Measurements from ENCODE around the gene SDCCAG8. TPM values are rescaled to one million over a fixed set of nuclear protein-coding genes. Genes with fewer than 3 reads are reported as not detected.
A peak's percentile ranks its signal among the peaks of the same experiment; 100 is the strongest.

Gene SDCCAG8
- total and polyA plus RNA-seq, 11 donors, result 7.8 to 36.6 (median 21.6) TPM

- WGBS, 4 donors, result 93 to 99% (median 97%) methylated on average over 4 to 9 of the region's 9 CpGs
- intact Hi-C loops (cut with DNase I), result loop anchor here in 1 of 10 donors (10.0 kb wide), 1 partner anchor 270 kb away; no protein-coding TSS in a partner anchor
- H3K4me1 ChIP-seq, result peaks cover 0 to 23% (median 7%) of the 10 kb centered on the region in 12 donors
- no peak for DNase-seq
- no peaks in the 10 kb centered on the region for H3K9me3 ChIP-seq
- ATAC-seq, result peak in 1 of 4 donors; percentile 21
- no peak overlapping the region for H3K27ac ChIP-seq
- no peaks in the 10 kb centered on the region for H3K27me3 ChIP-seq
- no peaks in the 10 kb centered on the region for H3K36me3 ChIP-seq
- no peak overlapping the region for H3K4me3 ChIP-seq
- no peak for TF ChIP-seq POLR2A (IDR thresholded peaks at IDR 0.05)
- TF ChIP-seq CTCF (IDR thresholded peaks at IDR 0.05), result no peak
Observed at GRCh38 chr1:243474906-243475305, 219.1 kb downstream of the SDCCAG8 start.

- no peak overlapping the region for H3K4me3 ChIP-seq
- H3K9me3 ChIP-seq, result no peaks in the 10 kb centered on the region
- DNase-seq (no peak), ATAC-seq (no peak)
- H3K27ac ChIP-seq, result no peak overlapping the region
- no peaks in the 10 kb centered on the region for H3K27me3 ChIP-seq
- H3K36me3 ChIP-seq, result no peaks in the 10 kb centered on the region
- TF ChIP-seq POLR2A (IDR thresholded peaks at IDR 0.05) (no peak), CTCF (IDR thresholded peaks at IDR 0.05) (peak in 2 of 12 donors; percentile 9 to 18)
- WGBS, 4 donors, result 87 to 91% (median 89%) methylated on average over 7 of the region's 7 CpGs
- intact Hi-C loops (cut with DNase I), result loop anchor here in 1 of 10 donors (10.0 kb wide), 1 partner anchor 269 kb away; no protein-coding TSS in a partner anchor
- H3K4me1 ChIP-seq, result peaks cover 0 to 23% (median 7%) of the 10 kb centered on the region in 12 donors
Observed at GRCh38 chr1:243475966-243476365, 220.1 kb downstream of the SDCCAG8 start.

- no peak for TF ChIP-seq POLR2A (IDR thresholded peaks at IDR 0.05)
- TF ChIP-seq CTCF (IDR thresholded peaks at IDR 0.05), result no peak
- no peak for ATAC-seq
- intact Hi-C loops (cut with DNase I), result loop anchor here in 1 of 10 donors (10.0 kb wide), 1 partner anchor 267 kb away; no protein-coding TSS in a partner anchor
- no peaks in the 10 kb centered on the region for H3K9me3 ChIP-seq
- no peak overlapping the region for H3K4me3 ChIP-seq
- no peak overlapping the region for H3K27ac ChIP-seq
- no peaks in the 10 kb centered on the region for H3K27me3 ChIP-seq
- 93 to 95% (median 94%) methylated on average over 7 of the region's 7 CpGs for WGBS, 4 donors
- H3K4me1 ChIP-seq, result peaks cover 0 to 25% (median 12%) of the 10 kb centered on the region in 12 donors
- H3K36me3 ChIP-seq, result no peaks in the 10 kb centered on the region
- no peak for DNase-seq
Observed at GRCh38 chr1:243477731-243478290, 222.0 kb downstream of the SDCCAG8 start.

GRCh38 chr1:243481101-243481500, 225.3 kb downstream of the SDCCAG8 start:
- ATAC-seq (no peak), DNase-seq (no peak)
- Histone ChIP-seq H3K27me3 (no peaks in the 10 kb centered on the region), H3K9me3 (no peaks in the 10 kb centered on the region), H3K36me3 (peaks cover 0 to 3% (median 0%) of the 10 kb centered on the region in 9 donors), H3K4me1 (peaks cover 0 to 22% (median 13%) of the 10 kb centered on the region in 12 donors), H3K27ac (no peak overlapping the region), H3K4me3 (no peak overlapping the region)
- intact Hi-C loops (cut with DNase I), result loop anchor here in 1 of 10 donors (10.0 kb wide), 1 partner anchor 794 kb away; no protein-coding TSS in a partner anchor
- TF ChIP-seq POLR2A (IDR thresholded peaks at IDR 0.05), result no peak
- TF ChIP-seq CTCF (IDR thresholded peaks at IDR 0.05), result no peak
- 97 to 99% (median 98%) methylated on average over 5 of the region's 5 CpGs for WGBS, 4 donors
